Spleen (tissue), 11 donors: Measurements from ENCODE around the gene ZNF91. TPM values are rescaled to one million over a fixed set of nuclear protein-coding genes. Genes with fewer than 3 reads are reported as not detected.
"Not testable (repeated sequence)": the region's sequence is repeated elsewhere in the genome, so short reads cannot be mapped to it uniquely, and the experiment has no call there.

Experiments used
- DNase-seq: peaks from one replicate; pipeline ENCODE4 v3.0.0-alpha.2; 2020
- H3K27ac ChIP-seq, 8 donors: fragments of 200-600 bp; sonication (generic) in 7 of 8; 1 replicate in 4 of 8; 2 replicates in 4 of 8; pipeline versions ENCODE4 v1.5.0 to v1.8.0; 2016 to 2021; ENCODE audit warnings: inconsistent platforms in 4 of 8, mild to moderate bottlenecking in 4 of 8, moderate library complexity in 1 of 8
- H3K27me3 ChIP-seq, 7 donors: fragments of 200-600 bp; sonication (generic) in 6 of 7; replicated peaks in 1 of 7; 1 replicate in 4 of 7; 2 replicates in 3 of 7; pipeline versions ENCODE4 v1.5.0 to v1.8.0; 2016 to 2021; ENCODE audit warnings: inconsistent platforms in 3 of 7, mild to moderate bottlenecking in 1 of 7
- H3K36me3 ChIP-seq, 6 donors: fragments of 200-600 bp; sonication (generic) in 5 of 6; 1 replicate in 4 of 6; 2 replicates in 2 of 6; pipeline versions ENCODE4 v1.5.0 to v1.8.0; 2016 to 2021; ENCODE audit warnings: inconsistent platforms in 2 of 6
- H3K4me1 ChIP-seq, 6 donors: fragments of 200-600 bp; sonication (generic) in 5 of 6; 1 replicate in 3 of 6; 2 replicates in 3 of 6; pipeline versions ENCODE4 v1.5.0 to v1.8.0; 2016 to 2021; ENCODE audit warnings: inconsistent platforms in 3 of 6
- H3K4me3 ChIP-seq, 8 donors: fragments of 200-600 bp; sonication (generic) in 7 of 8; 1 replicate in 4 of 8; 2 replicates in 4 of 8; pipeline versions ENCODE4 v1.5.0 to v1.8.0; 2016 to 2021; ENCODE audit warnings: inconsistent platforms in 4 of 8, mild to moderate bottlenecking in 4 of 8, moderate library complexity in 2 of 8
- H3K9me3 ChIP-seq, 8 donors: fragments of 200-600 bp; sonication (generic) in 7 of 8; 1 replicate in 4 of 8; 2 replicates in 4 of 8; pipeline versions ENCODE4 v1.5.0 to v1.8.0; 2016 to 2021; ENCODE audit warnings: inconsistent platforms in 4 of 8
- CTCF ChIP-seq, 11 experiments: fragments of 200-600 bp in 7 of 11; fragments of 450-650 bp in 4 of 11; sonication (generic) in 4 of 11; IDR thresholded peaks in 8 of 11; conservative IDR thresholded peaks in 3 of 11; 1 replicate in 7 of 11; 2 replicates in 4 of 11; pipeline versions ENCODE4 v1.4.0 to v1.8.0; 2016 to 2021; ENCODE audit warnings: antibody characterized with exemption in 11 of 11, inconsistent platforms in 4 of 11, mild to moderate bottlenecking in 1 of 11
- POLR2A ChIP-seq, 3 donors: fragments of 450-650 bp; IDR thresholded peaks; one replicate each; pipeline ENCODE4 v1.5.1; 2017; ENCODE audit warnings: antibody characterized with exemption in 3 of 3, mild to moderate bottlenecking in 1 of 3
- POLR2AphosphoS5 ChIP-seq, 3 donors: sonication (generic); formaldehyde crosslinking; IDR thresholded peaks; one replicate each; pipeline ENCODE4 v1.5.1; 2017; ENCODE audit warnings: antibody characterized with exemption in 3 of 3
- WGBS, 5 donors: extraction: QIAGEN DNeasy Blood & Tissue Kit in 3 of 5; methylation state at CpG; one replicate each; pipeline versions ENCODE4 v1.1.5 to v1.1.7; 2013 to 2018; 5-methylcytosine and 5-hydroxymethylcytosine counted together
- intact Hi-C: fragments of 100-400 bp; cut with DNase I; formaldehyde crosslinking; loops from one replicate; pipeline ENCODE4 v1.15.0; 2023; ENCODE audit warnings: low total_unique reads
- polyA plus RNA-seq, 3 donors: library from polyadenylated mRNA; stranded (reverse); fragments of 200-250 nt; gene quantifications; one replicate each; pipeline ENCODE4 v1.2.1, GENCODE V29; 2013
- total RNA-seq, 7 donors: library from RNA; depleted of rRNA in 3 of 7; stranded (reverse); fragments of >200 nt in 3 of 7; fragmentation: NEBNext Ultra II Directional in 4 of 7; extraction: Animal tissue kit (Norgen Biotek cat#: 25700) in 4 of 7; gene quantifications; one replicate each; pipeline versions ENCODE4 v1.1.0 to v1.2.1, GENCODE V29; 2016 to 2021
- donor health status: healthy with polysubstance abuse.
- donor health status: DM: no; HTN: no; CAD: no; lungs with moderate emphysema.
- donor health status: DM: no; HTN: no; CAD: no.
- donor health status: Bipolar disorder and iron deficiency.
- donor health status: healthy.
- donor health status: DM: no; HTN: no; CAD: no.
- donor health status: DM: yes; HTN: yes; CAD: no.

The ZNF91 gene
- total and polyA plus RNA-seq, 10 donors, result 8.4 to 99.4 (median 58.6) TPM

- Histone ChIP-seq H3K27me3 (no peaks in the 10 kb centered on the region), H3K4me3 (no peak overlapping the region), H3K27ac (no peak overlapping the region), H3K36me3 (no peaks in the 10 kb centered on the region), H3K4me1 (no peaks in the 10 kb centered on the region), H3K9me3 (peaks cover 0 to 7% (median 0%) of the 10 kb centered on the region in 8 donors)
- no peak for TF ChIP-seq CTCF (IDR thresholded peaks at IDR 0.05 in 8 of 11, conservative IDR thresholded peaks at IDR 0.05 in 3 of 11)
- TF ChIP-seq POLR2AphosphoS5 (IDR thresholded peaks at IDR 0.05), result no peak
- no peak for TF ChIP-seq POLR2A (IDR thresholded peaks at IDR 0.05)
- intact Hi-C loops, result no loop called here
- WGBS, 5 donors, result 83 to 98% (median 89%) methylated on average over 4 of the region's 4 CpGs
- DNase-seq, result no peak
Measured at GRCh38 chr19:23401086-23401610, 5.9 kb upstream of the ZNF91 start.

- WGBS, 5 donors, result 85 to 99% (median 90%) methylated on average over 3 of the region's 3 CpGs
- Histone ChIP-seq H3K27me3 (no peaks in the 10 kb centered on the region), H3K4me3 (no peak overlapping the region), H3K36me3 (no peaks in the 10 kb centered on the region), H3K9me3 (peaks cover 0 to 6% (median 0%) of the 10 kb centered on the region in 8 donors), H3K4me1 (peaks cover 4 to 10% (median 6%) of the 10 kb centered on the region in 6 donors), H3K27ac (no peak overlapping the region)
- TF ChIP-seq CTCF (IDR thresholded peaks at IDR 0.05 in 8 of 11, conservative IDR thresholded peaks at IDR 0.05 in 3 of 11) (no peak), POLR2A (IDR thresholded peaks at IDR 0.05) (no peak), POLR2AphosphoS5 (IDR thresholded peaks at IDR 0.05) (no peak)
- intact Hi-C loops, result loop anchor here (10.0 kb wide), 1 partner anchor 125 kb away; no protein-coding TSS in a partner anchor
- no peak for DNase-seq
Measured at GRCh38 chr19:23399443-23399842, 4.2 kb upstream of the ZNF91 start.

GRCh38 chr19:23395722-23396117 lies 449 bp upstream of the ZNF91 start:
- intact Hi-C loops, result loop anchor here (10.0 kb wide), 1 partner anchor 121 kb away; no protein-coding TSS in a partner anchor
- not testable (repeated sequence) for H3K27me3 ChIP-seq, H3K9me3 ChIP-seq, DNase-seq
- Histone ChIP-seq H3K4me1 (peaks cover 12 to 47% (median 40%) of the 10 kb centered on the region in 6 donors), H3K27ac (peak overlapping the region; percentile 81 to 94 (median 90)), H3K4me3 (peak overlapping the region in 6 of 8 donors; percentile 74 to 94 (median 76)), H3K36me3 (peaks cover 0 to 20% (median 0%) of the 10 kb centered on the region in 6 donors)
- 92 to 96% (median 94%) methylated on average over 10 of the region's 10 CpGs for WGBS, 5 donors

GRCh38 chr19:23394511-23394910 lies 760 bp downstream of the ZNF91 start:
- peak; percentile 80 for DNase-seq
- Histone ChIP-seq H3K4me1 (peaks cover 12 to 59% (median 42%) of the 10 kb centered on the region in 6 donors), H3K9me3 (peaks cover 0 to 18% (median 4%) of the 10 kb centered on the region in 8 donors), H3K4me3 (peak overlapping the region; percentile 68 to 94 (median 76)), H3K36me3 (peaks cover 0 to 32% (median 0%) of the 10 kb centered on the region in 6 donors), H3K27ac (peak overlapping the region; percentile 81 to 94 (median 90)), H3K27me3 (no peaks in the 10 kb centered on the region)
- 4 to 16% (median 9%) methylated on average over 11 of the region's 11 CpGs for WGBS, 5 donors
- no peak for TF ChIP-seq POLR2A (IDR thresholded peaks at IDR 0.05)
- no peak for TF ChIP-seq CTCF (IDR thresholded peaks at IDR 0.05 in 8 of 11, conservative IDR thresholded peaks at IDR 0.05 in 3 of 11)
- no peak for TF ChIP-seq POLR2AphosphoS5 (IDR thresholded peaks at IDR 0.05)
- intact Hi-C loops, result loop anchor here (10.0 kb wide), 1 partner anchor 120 kb away; no protein-coding TSS in a partner anchor
